Common myeloid progenitor, CD34-positive (primary cell): ENCODE data around the gene LDB2.

ENCODE experiments used
- CTCF ChIA-PET: fragments of 350-600 bp; sonication (Branson Sonifier 250); formaldehyde crosslinking; loops from one replicate; lab custom pipeline; 2021; ENCODE audit warnings: antibody characterized with exemption; lab: Charles Lee
- POLR2A ChIA-PET: fragments of 350-600 bp; sonication (Branson Sonifier 250); formaldehyde crosslinking; loops from one replicate; lab custom pipeline; 2021; ENCODE audit warnings: antibody characterized with exemption; lab: Charles Lee
- DNase-seq, 3 donors: peaks; one replicate each; pipeline versions ENCODE4 v3.0.0 to v3.0.0-alpha.2; 2013
- H3K27ac ChIP-seq, 2 experiments: 1 replicate in 1 of 2; 2 replicates in 1 of 2; pipeline ENCODE4 v1.7.0; 2013; ENCODE audit warnings: inconsistent platforms in 2 of 2, low read length in 2 of 2, mild to moderate bottlenecking in 2 of 2, low read depth in 1 of 2, moderate library complexity in 1 of 2; ENCODE audit not compliant: severe bottlenecking in 2 of 2, insufficient read depth in 1 of 2, poor library complexity in 1 of 2
- H3K27me3 ChIP-seq, 5 experiments: replicated peaks in 2 of 5; 1 replicate in 3 of 5; 2 replicates in 2 of 5; pipeline versions ENCODE4 v1.6.1 to v1.7.0; 2013; ENCODE audit warnings: low read length in 4 of 5, mild to moderate bottlenecking in 2 of 5, moderate library complexity in 2 of 5, inconsistent platforms in 1 of 5; ENCODE audit not compliant: insufficient read depth in 5 of 5, control insufficient read depth in 4 of 5
- H3K36me3 ChIP-seq, 4 experiments: 1 replicate in 2 of 4; 2 replicates in 2 of 4; pipeline versions ENCODE4 v1.6.1 to v1.7.0; 2013; ENCODE audit warnings: low read length in 3 of 4, control low read depth in 1 of 4, mild to moderate bottlenecking in 1 of 4; ENCODE audit not compliant: control insufficient read depth in 4 of 4, insufficient read depth in 4 of 4
- H3K4me1 ChIP-seq, 4 experiments: 1 replicate in 3 of 4; 2 replicates in 1 of 4; pipeline versions ENCODE4 v1.6.1 to v1.7.1; 2013; ENCODE audit warnings: low read length in 3 of 4, mild to moderate bottlenecking in 3 of 4, control low read depth in 1 of 4, inconsistent platforms in 1 of 4, moderate library complexity in 1 of 4; ENCODE audit not compliant: control insufficient read depth in 4 of 4, insufficient read depth in 4 of 4; ENCODE audit errors: control extremely low read depth in 1 of 4
- H3K4me3 ChIP-seq, 7 experiments: 1 replicate in 4 of 7; 2 replicates in 3 of 7; pipeline versions ENCODE4 v1.5.1 to v1.7.0; 2013; ENCODE audit warnings: mild to moderate bottlenecking in 7 of 7, low read length in 6 of 7, moderate library complexity in 6 of 7, inconsistent platforms in 2 of 7, low read depth in 2 of 7, control low read depth in 1 of 7; ENCODE audit not compliant: insufficient read depth in 4 of 7, control insufficient read depth in 1 of 7; ENCODE audit errors: extremely low read depth in 1 of 7
- H3K9me3 ChIP-seq, 5 experiments: 1 replicate in 4 of 5; 2 replicates in 1 of 5; pipeline versions ENCODE4 v1.6.1 to v1.7.1; 2013; ENCODE audit warnings: low read length in 4 of 5, mild to moderate bottlenecking in 2 of 5, inconsistent platforms in 1 of 5, low read depth in 1 of 5, moderate library complexity in 1 of 5; ENCODE audit not compliant: control insufficient read depth in 4 of 5, insufficient read depth in 2 of 5; ENCODE audit errors: control extremely low read depth in 1 of 5
- WGBS: methylation state at CpG from one replicate; pipeline ENCODE4 v1.1.5; 2013; ENCODE audit not compliant: insufficient coverage; 5-methylcytosine and 5-hydroxymethylcytosine counted together

The LDB2 gene

GRCh38 chr4:16732741-16733140, 165.7 kb downstream of the LDB2 start:
- Histone ChIP-seq H3K27ac (no peak overlapping the region), H3K9me3 (no peaks in the 10 kb centered on the region), H3K4me3 (no peak overlapping the region), H3K36me3 (no peaks in the 10 kb centered on the region), H3K27me3 (no peaks in the 10 kb centered on the region), H3K4me1 (no peaks in the 10 kb centered on the region)
- WGBS, result 93% methylated on average over 5 of the region's 6 CpGs
- no peak for DNase-seq
- ChIA-PET POLR2A (no interaction called here), CTCF (no interaction called here)

- no CpG with 5 or more reads among the region's 3 CpGs for WGBS
- no peak for DNase-seq
- ChIA-PET CTCF (interaction anchor here (0.6 kb wide), 1 partner anchor 10 kb away, joined by 3 read pairs; no protein-coding TSS in a partner anchor), POLR2A (no interaction called here)
- H3K27ac ChIP-seq, result no peak overlapping the region
- no peak overlapping the region for H3K4me3 ChIP-seq
- no peaks in the 10 kb centered on the region for H3K4me1 ChIP-seq
- H3K36me3 ChIP-seq, result no peaks in the 10 kb centered on the region
- H3K9me3 ChIP-seq, result peaks cover 0 to 4% (median 0%) of the 10 kb centered on the region in 5 experiments
- H3K27me3 ChIP-seq, result no peaks in the 10 kb centered on the region
These were observed 166.6 kb downstream of the LDB2 start for GRCh38 chr4:16731776-16732380.

GRCh38 chr4:16730522-16731205, 167.8 kb downstream of the LDB2 start:
- H3K27me3 ChIP-seq, result no peaks in the 10 kb centered on the region
- H3K4me3 ChIP-seq, result no peak overlapping the region
- ChIA-PET POLR2A (no interaction called here), CTCF (no interaction called here)
- H3K36me3 ChIP-seq, result no peaks in the 10 kb centered on the region
- H3K4me1 ChIP-seq, result no peaks in the 10 kb centered on the region
- WGBS, result 100% methylated on average over 2 of the region's 3 CpGs
- H3K27ac ChIP-seq, result no peak overlapping the region
- DNase-seq, result no peak
- peaks cover 0 to 6% (median 0%) of the 10 kb centered on the region in 5 experiments for H3K9me3 ChIP-seq

GRCh38 chr4:16729336-16729735, 169.1 kb downstream of the LDB2 start:
- Histone ChIP-seq H3K4me3 (no peak overlapping the region), H3K36me3 (no peaks in the 10 kb centered on the region), H3K9me3 (peaks cover 0 to 14% (median 4%) of the 10 kb centered on the region in 5 experiments), H3K27me3 (no peaks in the 10 kb centered on the region), H3K4me1 (no peaks in the 10 kb centered on the region), H3K27ac (no peak overlapping the region)
- no peak for DNase-seq
- WGBS, result 100% methylated on average over 1 of the region's 7 CpGs
- POLR2A ChIA-PET, result no interaction called here
- CTCF ChIA-PET, result no interaction called here

- H3K27me3 ChIP-seq, result no peaks in the 10 kb centered on the region
- no peak overlapping the region for H3K4me3 ChIP-seq
- H3K9me3 ChIP-seq, result peaks cover 0 to 18% (median 4%) of the 10 kb centered on the region in 5 experiments
- ChIA-PET CTCF (no interaction called here), POLR2A (interaction anchor here (0.6 kb wide), 1 partner anchor 697 kb away, joined by 4 read pairs; no protein-coding TSS in a partner anchor)
- H3K36me3 ChIP-seq, result no peaks in the 10 kb centered on the region
- WGBS, result 100% methylated on average over 2 of the region's 2 CpGs
- DNase-seq, result no peak
- H3K4me1 ChIP-seq, result no peaks in the 10 kb centered on the region
- no peak overlapping the region for H3K27ac ChIP-seq
These were observed 169.6 kb downstream of the LDB2 start for GRCh38 chr4:16728849-16729248.

- POLR2A ChIA-PET, result no interaction called here
These were observed 170.3 kb downstream of the LDB2 start for GRCh38 chr4:16728111-16728510.

GRCh38 chr4:16727218-16727617, 171.2 kb downstream of the LDB2 start:
- no peak overlapping the region for H3K4me3 ChIP-seq
- ChIA-PET POLR2A (no interaction called here), CTCF (no interaction called here)
- no peaks in the 10 kb centered on the region for H3K36me3 ChIP-seq
- H3K27ac ChIP-seq, result no peak overlapping the region
- H3K9me3 ChIP-seq, result peaks cover 2 to 23% (median 4%) of the 10 kb centered on the region in 5 experiments
- H3K4me1 ChIP-seq, result no peaks in the 10 kb centered on the region
- WGBS, result 98% methylated on average over 6 of the region's 6 CpGs
- no peak for DNase-seq
- H3K27me3 ChIP-seq, result no peaks in the 10 kb centered on the region

More at GRCh38 chr4:16728111-16728510, 170.3 kb downstream of the LDB2 start:
- CTCF ChIA-PET, result no interaction called here
- no peak for DNase-seq
- H3K27me3 ChIP-seq, result no peaks in the 10 kb centered on the region
- peaks cover 0 to 22% (median 4%) of the 10 kb centered on the region in 5 experiments for H3K9me3 ChIP-seq
- H3K4me1 ChIP-seq, result no peaks in the 10 kb centered on the region
- H3K36me3 ChIP-seq, result no peaks in the 10 kb centered on the region
- H3K4me3 ChIP-seq, result no peak overlapping the region
- H3K27ac ChIP-seq, result no peak overlapping the region
